ENCODE results near the gene SKP1.

Gene SKP1

GRCh38 chr5:134143944-134144941, 32.5 kb downstream of the SKP1 start:
- DNase-seq (ENCODE audit: low read depth, low spot score) = no peak

- no peak for DNase-seq (ENCODE audit: low read depth, low spot score)
Observed at GRCh38 chr5:134143431-134143830, 33.3 kb downstream of the SKP1 start.

GRCh38 chr5:134142806-134143205, 33.9 kb downstream of the SKP1 start:
- no peak for DNase-seq (ENCODE audit: low read depth, low spot score)

GRCh38 chr5:134142052-134142451, 34.7 kb downstream of the SKP1 start:
- no peak for DNase-seq (ENCODE audit: low read depth, low spot score)

GRCh38 chr5:134141331-134142050, 35.3 kb downstream of the SKP1 start:
- no peak for DNase-seq (ENCODE audit: low read depth, low spot score)

- peak; percentile 38 for DNase-seq (ENCODE audit: low read depth, low spot score)
Observed at GRCh38 chr5:134140530-134141201, 36.1 kb downstream of the SKP1 start.

- DNase-seq (ENCODE audit: low read depth, low spot score) = no peak
Observed at GRCh38 chr5:134139891-134140469, 36.8 kb downstream of the SKP1 start.

GRCh38 chr5:134139377-134139851, 37.3 kb downstream of the SKP1 start:
- no peak for DNase-seq (ENCODE audit: low read depth, low spot score)

GRCh38 chr5:134138416-134139376, 38.1 kb downstream of the SKP1 start:
- no peak for DNase-seq (ENCODE audit: low read depth, low spot score)

- no peak for DNase-seq (ENCODE audit: low read depth, low spot score)
Observed at GRCh38 chr5:134136771-134137170, 40.0 kb downstream of the SKP1 start.

- no peak for DNase-seq (ENCODE audit: low read depth, low spot score)
Observed at GRCh38 chr5:134136221-134136631, 40.5 kb downstream of the SKP1 start.

GRCh38 chr5:134135091-134135655, 41.6 kb downstream of the SKP1 start:
- no peak for DNase-seq (ENCODE audit: low read depth, low spot score)

GRCh38 chr5:134133995-134134541, 42.7 kb downstream of the SKP1 start:
- no peak for DNase-seq (ENCODE audit: low read depth, low spot score)

- no peak for DNase-seq (ENCODE audit: low read depth, low spot score)
Observed at GRCh38 chr5:134133188-134133994, 43.4 kb downstream of the SKP1 start.

GRCh38 chr5:134132372-134133187, 44.2 kb downstream of the SKP1 start:
- peak; percentile 40 for DNase-seq (ENCODE audit: low read depth, low spot score)

GRCh38 chr5:134131578-134132350, 45.0 kb downstream of the SKP1 start:
- DNase-seq (ENCODE audit: low read depth, low spot score) = no peak

- DNase-seq (ENCODE audit: low read depth, low spot score) = no peak
Observed at GRCh38 chr5:134131165-134131564, 45.6 kb downstream of the SKP1 start.
